Activated CD8-positive, alpha-beta memory T cell treated with anti-CD3 and anti-CD28 coated beads for 48 hours (primary cell): Measurements from ENCODE around the gene TRIO.

Source experiments
- DNase-seq, 3 experiments: peaks; one replicate each; pipeline ENCODE4 v3.0.0-alpha.2; 2020; ENCODE audit warnings: low read depth in 2 of 3, low spot score in 2 of 3

TRIO gene

DNA sequence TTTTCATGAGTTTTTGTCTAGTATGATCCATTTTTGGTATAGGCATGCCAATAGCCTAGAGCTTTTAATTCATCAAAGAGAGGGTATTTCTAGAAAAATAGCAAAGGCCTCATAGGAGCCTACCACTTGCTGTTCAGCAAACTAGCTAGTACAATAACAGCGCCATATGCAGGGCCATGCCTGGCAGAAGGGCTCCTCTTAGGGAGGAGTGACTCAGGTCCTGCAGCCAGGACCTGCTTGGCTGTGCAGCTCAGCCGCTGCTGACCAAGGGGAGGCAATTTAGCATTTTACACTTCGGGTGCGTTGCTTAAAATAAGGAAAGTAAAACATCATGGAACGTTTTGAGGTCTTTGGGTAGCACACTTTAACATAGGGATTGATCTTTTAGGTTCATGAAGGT lies 100.6 kb downstream of the TRIO start:
- no peak for DNase-seq

DNA sequence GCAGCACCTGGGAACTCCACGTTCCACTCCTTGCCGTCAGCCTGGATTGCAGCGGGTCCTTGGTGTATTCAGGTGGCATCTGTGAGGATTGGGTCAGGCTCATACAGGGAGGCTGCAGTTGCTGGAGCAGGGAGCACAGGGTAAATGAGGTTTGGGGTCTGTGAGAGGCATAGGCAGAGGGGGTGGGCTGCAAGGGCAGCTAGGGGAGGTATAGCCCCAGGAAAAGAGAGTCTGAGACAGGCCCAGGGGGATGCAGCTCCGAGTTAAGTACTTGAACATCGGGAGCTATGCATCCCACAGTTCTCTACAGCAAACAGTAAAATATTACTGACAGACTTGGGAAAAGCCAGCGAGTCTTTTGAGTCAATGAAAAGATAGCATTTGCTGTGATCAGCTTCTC lies 101.6 kb downstream of the TRIO start:
- no peak for DNase-seq

GRCh38 chr5:14245132-14245925 lies 102.2 kb downstream of the TRIO start:
- no peak for DNase-seq

DNA sequence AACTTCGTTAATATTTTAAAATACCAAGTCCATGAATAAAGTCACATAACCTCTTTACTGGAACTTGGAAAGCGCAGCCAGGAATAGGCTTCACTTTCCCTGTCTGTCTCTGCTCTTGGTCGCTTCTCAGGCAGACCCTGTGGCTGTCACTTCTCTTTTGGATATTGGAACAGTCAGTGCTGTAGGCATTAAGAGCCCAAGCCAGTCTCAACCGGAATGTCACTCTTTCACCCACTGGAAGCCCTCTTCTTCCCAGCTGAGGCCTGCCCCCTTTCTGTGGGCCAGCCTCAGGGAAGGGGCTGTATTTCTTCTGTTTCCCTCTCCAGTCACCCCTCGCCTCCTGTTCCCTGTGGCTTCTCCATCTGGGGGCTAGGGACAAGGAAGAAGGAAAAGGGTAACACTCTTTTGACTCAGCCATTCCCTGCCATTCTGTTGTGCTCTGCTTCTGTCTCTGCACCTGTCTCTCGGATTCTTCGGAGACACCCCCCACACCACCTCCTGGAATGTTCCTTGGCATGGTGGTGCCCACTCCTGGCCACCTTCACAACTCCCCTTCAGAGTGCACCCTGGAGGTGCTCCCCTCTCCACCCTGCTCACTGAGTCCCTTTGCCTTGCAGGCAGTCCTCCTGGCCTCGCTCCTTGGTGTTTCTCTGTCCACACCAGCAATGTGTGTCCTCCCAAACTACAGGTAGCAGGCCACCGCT lies 103.4 kb downstream of the TRIO start:
- DNase-seq: no peak

- DNase-seq: no peak
These were observed 103.9 kb downstream of the TRIO start for GRCh38 chr5:14247054-14247386.

DNA sequence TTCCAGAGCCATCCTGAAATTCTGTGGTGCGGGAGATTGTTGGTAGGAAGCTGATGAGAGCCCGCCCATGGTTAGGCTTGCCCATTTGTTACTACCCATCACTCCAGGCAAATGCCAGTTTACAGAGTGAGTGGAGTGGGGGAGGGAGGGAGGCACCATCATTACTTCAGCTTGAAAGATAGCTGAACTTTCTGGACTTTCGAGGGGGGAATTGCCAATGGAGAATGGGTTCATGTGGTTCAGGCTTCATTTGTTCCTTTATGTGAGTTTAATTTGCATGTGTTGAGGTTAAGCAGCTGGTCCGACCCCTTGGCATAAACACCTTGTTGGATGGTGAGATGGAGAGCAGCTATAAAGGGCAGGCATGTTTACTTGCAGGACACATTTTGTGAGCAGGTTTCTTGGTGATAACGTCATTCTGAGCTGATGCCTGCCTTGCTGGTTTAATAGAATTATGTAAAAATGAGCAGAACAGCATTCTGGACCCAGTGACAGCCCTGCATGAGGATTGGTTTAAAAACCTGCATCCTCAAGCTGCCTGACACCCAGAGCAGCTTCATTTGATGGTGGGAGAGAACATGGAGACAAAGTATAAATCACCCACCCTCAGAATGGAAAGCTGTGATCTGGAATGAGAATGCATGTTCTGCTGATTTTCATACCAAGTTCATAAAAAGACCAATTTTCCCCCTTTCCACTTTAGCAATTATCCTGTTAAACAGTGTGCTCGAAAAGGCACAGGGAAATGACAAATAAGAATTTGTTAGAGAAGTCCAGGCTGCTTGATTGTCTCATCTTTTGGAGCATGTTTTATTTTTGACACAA lies 106.3 kb downstream of the TRIO start:
- no peak for DNase-seq

DNA sequence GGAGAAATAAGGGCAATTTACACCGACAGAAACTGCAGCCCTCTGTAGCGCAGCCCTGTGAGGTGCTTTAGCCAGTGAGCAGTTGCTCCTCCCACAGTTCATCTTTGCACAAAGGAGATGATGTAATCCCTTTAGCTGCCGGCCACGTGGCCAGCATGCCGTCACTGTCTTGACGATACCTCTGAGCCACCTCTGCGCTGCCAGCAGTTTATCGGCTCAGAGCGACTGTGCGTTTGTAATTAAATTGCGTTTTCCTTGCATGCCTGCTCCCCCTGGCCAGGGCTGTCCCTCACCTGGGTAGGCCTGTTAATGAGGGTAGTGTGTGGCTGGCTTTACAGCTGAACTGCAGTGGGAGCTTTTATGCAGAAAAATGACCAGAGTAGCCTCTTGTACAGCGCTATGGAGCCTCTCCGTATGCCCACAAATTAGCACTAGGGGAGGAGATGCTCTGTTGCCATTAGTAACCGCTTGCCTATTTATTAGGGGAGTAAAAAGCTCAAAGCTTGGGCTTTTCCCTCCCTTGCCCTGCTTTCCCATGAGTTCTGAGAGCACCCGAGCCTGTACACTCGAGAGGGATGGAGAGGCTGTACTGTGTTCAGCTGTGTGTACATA lies 107.0 kb downstream of the TRIO start:
- no peak for DNase-seq

GRCh38 chr5:14250748-14251701 lies 107.9 kb downstream of the TRIO start:
- DNase-seq: no peak

DNA sequence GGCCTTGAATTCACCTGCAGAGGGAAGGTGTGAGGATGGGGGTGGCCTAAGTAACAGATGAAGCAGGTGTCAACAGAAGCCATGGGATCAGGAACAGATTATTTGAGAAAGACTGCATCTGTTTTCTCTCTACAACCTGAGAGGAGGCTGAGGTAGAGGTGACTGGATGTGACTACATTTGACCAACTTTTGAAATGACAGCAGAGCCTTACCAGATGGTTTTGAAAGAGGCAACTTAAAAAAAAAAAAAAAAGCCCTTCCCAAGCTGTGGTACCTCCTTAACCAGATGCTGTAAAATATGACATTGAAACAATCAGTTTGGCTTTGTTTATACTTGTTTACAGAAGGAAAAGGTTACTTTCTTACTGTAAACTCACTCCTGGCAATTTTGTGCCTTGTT lies 108.6 kb downstream of the TRIO start:
- DNase-seq: no peak

DNA sequence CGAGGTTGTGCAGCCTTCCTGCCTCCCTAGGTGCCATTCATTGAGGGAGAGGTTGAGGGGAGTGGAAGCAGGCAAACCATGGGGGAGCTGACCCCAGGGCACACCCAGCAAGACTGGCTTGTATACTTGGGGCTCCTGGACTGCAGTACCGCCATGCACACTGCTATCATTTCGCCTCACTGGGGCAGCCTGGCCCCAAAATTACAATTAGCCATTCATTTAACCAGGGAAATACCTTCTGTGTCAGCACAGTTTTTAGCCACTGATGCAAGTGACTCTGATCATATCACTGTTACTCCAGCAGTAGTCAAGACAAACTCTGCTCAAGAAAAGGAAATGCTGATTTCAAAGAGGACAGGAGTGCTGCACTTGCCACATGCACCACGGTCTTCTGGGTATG lies 109.7 kb downstream of the TRIO start:
- no peak for DNase-seq

GRCh38 chr5:14254686-14255085 lies 111.5 kb downstream of the TRIO start:
- no peak for DNase-seq

DNA sequence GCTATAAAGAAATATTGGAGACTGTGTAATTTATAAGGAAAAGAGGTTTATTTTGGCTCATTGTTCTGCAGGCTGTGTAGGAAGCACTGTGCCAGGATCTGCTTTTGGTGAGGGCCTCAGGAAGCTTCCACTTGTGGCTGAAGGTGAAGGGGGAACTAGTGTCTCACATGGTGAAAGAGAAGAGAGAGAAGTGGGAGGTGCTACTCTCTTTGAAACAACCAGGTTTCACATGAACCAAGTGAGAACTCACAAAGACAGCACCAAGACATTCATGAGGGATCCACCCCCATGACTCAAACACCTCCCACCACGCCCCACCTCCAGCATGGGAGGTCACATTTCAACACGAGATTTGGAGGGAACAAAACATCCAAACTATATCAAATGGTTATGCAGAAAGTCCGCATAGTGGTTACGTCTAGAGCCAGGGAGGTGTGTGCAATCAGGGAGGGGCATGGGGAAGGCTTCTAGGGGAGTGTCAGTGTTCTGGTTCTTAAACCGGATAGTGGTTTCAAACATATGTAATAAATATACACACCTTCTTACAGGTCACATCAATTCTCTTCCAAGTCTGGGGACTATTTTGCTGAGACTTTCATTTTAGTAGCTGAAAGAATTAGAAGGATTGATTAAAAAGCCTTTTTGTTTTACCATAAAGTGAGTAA lies 113.0 kb downstream of the TRIO start:
- no peak for DNase-seq

DNA sequence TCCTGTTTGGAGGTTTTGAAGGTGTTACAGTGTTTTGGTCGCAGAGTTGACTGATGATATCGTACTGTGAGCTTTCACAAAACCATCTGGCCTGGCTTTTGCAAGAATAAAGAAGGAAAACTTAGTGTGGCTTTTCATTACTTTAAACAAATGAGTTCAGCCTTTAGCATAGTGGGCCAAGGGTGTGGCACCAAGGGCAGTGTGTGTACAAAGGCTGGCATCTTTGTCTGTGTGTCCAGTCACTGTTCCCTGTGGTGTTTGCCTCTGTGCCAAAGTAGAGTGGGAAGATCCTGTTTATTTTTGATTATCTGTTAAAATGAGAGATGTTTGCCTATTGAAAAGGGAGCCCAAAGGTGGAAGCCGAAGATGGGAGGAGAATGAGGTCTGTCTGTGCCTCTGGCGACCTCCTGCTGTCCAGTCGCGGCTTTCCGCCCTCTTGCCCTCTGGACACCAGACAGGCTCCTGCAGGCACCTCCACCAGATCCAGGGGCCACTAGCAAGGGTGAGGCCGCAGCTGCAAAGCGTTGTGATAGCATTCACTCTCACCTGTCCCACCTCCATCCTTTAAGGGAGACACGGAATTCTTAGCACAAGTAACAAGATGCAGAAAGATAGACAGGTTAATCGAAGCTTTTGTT lies 113.7 kb downstream of the TRIO start:
- no peak for DNase-seq

- no peak for DNase-seq
These were observed 114.9 kb downstream of the TRIO start for GRCh38 chr5:14257995-14258403.

- no peak for DNase-seq
These were observed 115.7 kb downstream of the TRIO start for GRCh38 chr5:14258840-14259239.

DNA sequence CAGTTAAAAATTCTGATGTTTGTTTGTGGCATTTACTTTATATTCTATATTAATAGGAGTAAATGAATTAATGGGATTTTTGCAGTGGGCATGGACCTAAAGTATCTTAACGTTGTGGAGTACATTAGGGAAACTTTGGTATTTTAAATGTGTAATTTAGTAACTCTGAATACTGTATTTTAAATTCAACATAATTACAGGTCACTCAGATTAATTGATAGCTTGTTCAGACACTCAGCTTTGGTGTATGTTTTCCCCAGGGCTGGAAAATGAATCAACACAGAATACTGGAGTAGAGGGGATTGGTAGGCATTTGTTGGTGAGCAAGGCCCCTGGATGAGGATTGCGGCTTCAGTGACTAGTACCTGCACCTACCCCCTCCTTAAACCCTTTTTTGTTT lies 117.5 kb downstream of the TRIO start:
- DNase-seq: no peak

DNA sequence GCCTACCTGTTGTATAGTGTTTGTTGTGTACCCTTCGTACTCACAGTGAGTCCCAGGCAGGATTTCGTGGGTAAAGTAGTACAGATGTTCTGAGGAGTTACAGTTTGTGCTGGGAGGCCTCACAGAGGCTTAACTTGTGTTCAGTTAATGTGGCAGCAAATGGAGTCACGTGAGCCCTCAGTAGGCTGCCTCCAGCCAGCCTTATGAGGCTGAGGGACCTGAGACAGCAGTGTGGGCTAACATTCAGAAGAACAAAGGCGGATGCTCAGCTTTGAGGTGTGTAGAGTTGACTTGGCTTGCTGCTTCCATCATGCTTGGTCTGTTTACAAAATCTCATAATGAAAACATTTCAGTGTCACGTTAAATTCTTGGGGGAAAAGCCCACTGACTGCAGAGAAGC lies 118.1 kb downstream of the TRIO start:
- no peak for DNase-seq

- DNase-seq: no peak
These were observed 118.9 kb downstream of the TRIO start for GRCh38 chr5:14261856-14262611.

DNA sequence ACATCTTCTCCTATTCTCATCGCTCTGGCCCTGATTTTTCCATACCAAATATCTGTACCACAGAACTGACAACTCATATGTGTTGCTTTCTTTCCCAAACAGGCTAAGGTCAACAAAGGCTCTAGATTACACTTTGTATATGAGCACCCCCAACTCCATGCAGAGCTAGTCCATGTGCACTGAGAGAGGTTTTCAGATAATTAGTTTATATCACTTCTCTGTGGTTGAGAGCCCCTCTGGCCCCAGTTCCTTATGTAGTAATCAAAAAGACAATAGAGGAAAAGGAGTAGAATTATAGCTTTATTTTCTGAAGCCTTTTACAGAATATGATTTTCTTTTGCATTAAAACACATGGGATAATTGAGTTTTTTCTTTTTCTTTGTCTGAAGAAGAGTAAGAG lies 120.0 kb downstream of the TRIO start:
- no peak for DNase-seq
